Muscle layer of duodenum (tissue), 2 donors: ENCODE results near the gene PHACTR1.

ENCODE experiments used
- H3K27ac ChIP-seq: one replicate; pipeline ENCODE4 v1.7.0; 2013; ENCODE audit warnings: mild to moderate bottlenecking, low read length
- H3K27me3 ChIP-seq: one replicate; pipeline ENCODE4 v1.7.0; 2013; ENCODE audit warnings: low read depth, mild to moderate bottlenecking, control low read depth, low read length
- H3K36me3 ChIP-seq, 2 donors: one replicate each; pipeline ENCODE4 v1.7.0; 2013; ENCODE audit warnings: low read length in 2 of 2, control low read depth in 1 of 2, mild to moderate bottlenecking in 1 of 2; ENCODE audit not compliant: insufficient read depth in 2 of 2, control insufficient read depth in 1 of 2
- H3K4me1 ChIP-seq, 2 donors: one replicate each; pipeline ENCODE4 v1.7.0; 2013; ENCODE audit warnings: low read length in 2 of 2, mild to moderate bottlenecking in 2 of 2, control low read depth in 1 of 2, moderate library complexity in 1 of 2; ENCODE audit not compliant: insufficient read depth in 2 of 2, control insufficient read depth in 1 of 2
- H3K4me3 ChIP-seq, 2 donors: one replicate each; pipeline ENCODE4 v1.7.0; 2013; ENCODE audit warnings: low read length in 2 of 2, low read depth in 1 of 2, mild to moderate bottlenecking in 1 of 2
- H3K9me3 ChIP-seq, 2 donors: one replicate each; pipeline ENCODE4 v1.7.0; 2013; ENCODE audit warnings: low read length in 2 of 2, control low read depth in 1 of 2, mild to moderate bottlenecking in 1 of 2; ENCODE audit not compliant: control insufficient read depth in 1 of 2
- donor health status: healthy.

PHACTR1 gene

DNA sequence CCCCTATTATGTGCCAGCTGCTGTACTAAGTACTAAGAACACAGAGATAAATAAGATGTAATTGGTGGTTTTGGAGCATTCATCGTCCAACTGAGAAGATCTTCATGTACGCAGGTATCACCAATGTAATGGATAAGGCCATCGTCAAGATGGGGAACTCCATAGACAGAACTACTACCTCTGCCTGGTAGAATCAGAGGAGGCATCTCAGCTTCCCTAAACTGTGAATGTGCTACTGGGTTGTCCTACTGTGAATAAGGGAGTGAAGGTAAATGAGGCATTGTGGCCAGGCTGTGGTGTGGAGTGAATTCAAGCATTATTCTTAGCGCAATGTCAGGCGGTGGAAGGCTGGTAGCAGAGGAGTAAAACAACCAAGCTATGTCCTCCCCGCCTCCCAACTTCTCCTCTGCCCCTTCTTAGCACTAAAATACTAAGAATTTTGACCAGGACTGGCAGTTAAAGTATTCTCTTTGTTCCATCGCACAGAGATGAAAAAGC lies 543.6 kb downstream of the PHACTR1 start:
- H3K27ac ChIP-seq = no peak overlapping the region
- peaks cover 0 to 5% of the 10 kb centered on the region in 2 donors for H3K4me1 ChIP-seq
- no peak overlapping the region for H3K4me3 ChIP-seq
- H3K27me3 ChIP-seq = no peaks in the 10 kb centered on the region
- no peaks in the 10 kb centered on the region for H3K9me3 ChIP-seq
- H3K36me3 ChIP-seq = peaks cover 0 to 5% of the 10 kb centered on the region in 2 donors

GRCh38 chr6:13260831-13261230 lies 544.3 kb downstream of the PHACTR1 start:
- Histone ChIP-seq H3K36me3 (peaks cover 0 to 3% of the 10 kb centered on the region in 2 donors), H3K27me3 (no peaks in the 10 kb centered on the region), H3K4me3 (no peak overlapping the region), H3K4me1 (peaks cover 0 to 5% of the 10 kb centered on the region in 2 donors), H3K27ac (no peak overlapping the region), H3K9me3 (no peaks in the 10 kb centered on the region)

DNA sequence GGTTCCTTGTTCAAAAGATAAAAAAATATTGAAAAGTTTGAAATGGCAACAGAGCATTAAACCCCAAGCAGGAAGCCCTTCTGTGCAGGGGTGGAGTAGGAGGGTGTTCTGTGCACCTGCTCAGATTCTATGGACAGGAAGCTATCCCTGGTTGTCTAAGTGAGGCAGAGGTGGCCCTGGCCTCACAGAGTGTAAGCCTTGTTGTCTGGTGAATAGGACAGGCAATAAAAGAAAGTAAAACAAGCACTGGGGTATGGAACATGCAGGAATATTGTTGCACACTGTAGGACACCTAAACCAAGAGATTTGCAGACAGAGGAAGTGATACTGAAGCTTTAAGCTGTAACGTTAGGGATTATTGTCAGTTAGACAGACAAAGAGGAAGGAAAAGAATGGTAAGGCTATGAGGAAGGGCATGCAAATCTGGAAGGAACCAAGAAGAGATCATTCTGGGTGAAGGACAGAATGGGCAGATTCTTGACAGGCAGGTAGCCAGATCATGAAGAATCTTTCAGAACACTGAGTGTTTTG lies 545.0 kb downstream of the PHACTR1 start:
- H3K4me3 ChIP-seq = no peak overlapping the region
- no peaks in the 10 kb centered on the region for H3K36me3 ChIP-seq
- no peaks in the 10 kb centered on the region for H3K9me3 ChIP-seq
- H3K4me1 ChIP-seq = no peaks in the 10 kb centered on the region
- no peak overlapping the region for H3K27ac ChIP-seq
- H3K27me3 ChIP-seq = no peaks in the 10 kb centered on the region

DNA sequence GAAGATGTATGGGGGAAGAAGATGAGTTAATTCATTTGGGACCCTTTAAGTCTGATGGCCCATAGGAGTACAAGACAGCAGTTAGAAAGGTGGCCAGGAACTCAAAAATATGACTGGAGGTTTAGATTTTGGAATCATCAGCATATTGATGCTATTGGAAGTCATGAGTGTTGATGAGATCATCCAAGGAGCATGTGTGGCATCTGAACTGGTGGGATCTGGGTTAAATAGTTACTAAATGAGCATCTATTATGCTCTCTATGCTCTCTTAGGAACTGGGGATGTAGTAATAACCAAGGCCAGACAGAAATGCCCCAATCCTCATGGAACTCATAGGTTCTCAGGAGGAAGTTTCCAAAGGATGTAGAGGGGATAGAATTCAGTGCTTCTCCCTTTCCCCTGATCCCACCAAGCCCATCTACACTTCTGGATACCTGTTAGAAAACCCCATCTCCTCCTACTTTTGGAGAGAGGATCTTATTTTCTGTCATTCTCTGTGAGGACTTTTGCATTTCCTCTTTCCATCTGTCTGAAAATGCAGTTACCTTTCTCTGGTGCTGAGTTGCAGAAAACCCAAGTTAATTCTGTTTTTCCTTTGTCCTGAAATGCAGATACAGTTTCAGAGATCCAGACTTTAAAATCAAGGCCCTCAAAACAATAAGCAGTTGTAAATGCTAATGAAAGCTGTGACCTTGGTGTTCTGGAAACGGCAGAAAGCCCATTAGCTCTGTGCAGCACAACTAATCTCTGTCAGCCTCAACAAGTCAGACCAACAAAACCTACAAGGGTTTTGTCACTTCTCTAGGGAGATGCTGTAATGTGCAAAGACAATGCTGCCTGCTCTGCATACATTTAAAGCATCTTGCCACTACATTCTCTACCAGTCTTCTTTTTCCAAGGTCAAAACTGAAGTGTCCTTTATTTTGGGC lies 546.0 kb downstream of the PHACTR1 start:
- H3K4me3 ChIP-seq = no peak overlapping the region
- no peaks in the 10 kb centered on the region for H3K4me1 ChIP-seq
- no peaks in the 10 kb centered on the region for H3K9me3 ChIP-seq
- no peaks in the 10 kb centered on the region for H3K36me3 ChIP-seq
- no peak overlapping the region for H3K27ac ChIP-seq
- H3K27me3 ChIP-seq = no peaks in the 10 kb centered on the region

GRCh38 chr6:13263669-13264068 lies 547.1 kb downstream of the PHACTR1 start:
- H3K36me3 ChIP-seq = no peaks in the 10 kb centered on the region
- no peak overlapping the region for H3K27ac ChIP-seq
- H3K9me3 ChIP-seq = no peaks in the 10 kb centered on the region
- no peaks in the 10 kb centered on the region for H3K27me3 ChIP-seq
- no peak overlapping the region for H3K4me3 ChIP-seq
- no peaks in the 10 kb centered on the region for H3K4me1 ChIP-seq

GRCh38 chr6:13267142-13267651 lies 550.6 kb downstream of the PHACTR1 start:
- Histone ChIP-seq H3K4me1 (no peaks in the 10 kb centered on the region), H3K36me3 (no peaks in the 10 kb centered on the region), H3K27me3 (no peaks in the 10 kb centered on the region)

DNA sequence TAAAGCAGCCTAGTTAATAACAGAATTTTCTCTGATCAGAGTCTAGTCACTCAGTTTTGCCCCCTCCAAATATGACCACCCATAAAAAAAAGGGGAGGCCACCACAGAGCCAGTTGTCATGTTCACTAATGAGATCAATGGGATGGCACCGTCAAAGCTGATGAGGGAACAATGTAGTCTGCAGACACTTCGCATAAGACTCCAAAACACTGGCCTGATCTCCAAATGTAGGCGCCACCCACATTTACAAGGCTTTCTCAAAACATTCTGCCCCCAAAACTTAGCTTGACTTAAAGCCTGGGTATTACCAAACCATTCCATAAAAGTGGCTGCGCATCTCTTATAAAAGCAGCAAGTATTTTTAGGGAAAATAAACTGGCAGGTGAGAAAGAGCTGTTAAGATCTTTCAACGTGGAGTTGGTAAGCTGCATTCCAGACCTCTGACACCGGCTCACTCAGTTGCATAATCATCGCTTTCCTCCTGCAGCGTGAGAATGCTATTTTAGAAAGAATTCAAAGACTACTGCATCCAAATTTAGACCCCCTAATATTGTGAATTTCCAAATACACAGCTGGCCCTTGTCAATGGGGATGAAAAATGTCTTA lies 552.4 kb downstream of the PHACTR1 start:
- Histone ChIP-seq H3K4me1 (no peaks in the 10 kb centered on the region), H3K27me3 (no peaks in the 10 kb centered on the region), H3K27ac (no peak overlapping the region), H3K9me3 (no peaks in the 10 kb centered on the region), H3K4me3 (no peak overlapping the region), H3K36me3 (peaks cover 0 to 3% of the 10 kb centered on the region in 2 donors)

More at GRCh38 chr6:13267142-13267651, 550.6 kb downstream of the PHACTR1 start:
- Histone ChIP-seq H3K27ac (no peak overlapping the region), H3K4me3 (no peak overlapping the region), H3K9me3 (no peaks in the 10 kb centered on the region)

DNA sequence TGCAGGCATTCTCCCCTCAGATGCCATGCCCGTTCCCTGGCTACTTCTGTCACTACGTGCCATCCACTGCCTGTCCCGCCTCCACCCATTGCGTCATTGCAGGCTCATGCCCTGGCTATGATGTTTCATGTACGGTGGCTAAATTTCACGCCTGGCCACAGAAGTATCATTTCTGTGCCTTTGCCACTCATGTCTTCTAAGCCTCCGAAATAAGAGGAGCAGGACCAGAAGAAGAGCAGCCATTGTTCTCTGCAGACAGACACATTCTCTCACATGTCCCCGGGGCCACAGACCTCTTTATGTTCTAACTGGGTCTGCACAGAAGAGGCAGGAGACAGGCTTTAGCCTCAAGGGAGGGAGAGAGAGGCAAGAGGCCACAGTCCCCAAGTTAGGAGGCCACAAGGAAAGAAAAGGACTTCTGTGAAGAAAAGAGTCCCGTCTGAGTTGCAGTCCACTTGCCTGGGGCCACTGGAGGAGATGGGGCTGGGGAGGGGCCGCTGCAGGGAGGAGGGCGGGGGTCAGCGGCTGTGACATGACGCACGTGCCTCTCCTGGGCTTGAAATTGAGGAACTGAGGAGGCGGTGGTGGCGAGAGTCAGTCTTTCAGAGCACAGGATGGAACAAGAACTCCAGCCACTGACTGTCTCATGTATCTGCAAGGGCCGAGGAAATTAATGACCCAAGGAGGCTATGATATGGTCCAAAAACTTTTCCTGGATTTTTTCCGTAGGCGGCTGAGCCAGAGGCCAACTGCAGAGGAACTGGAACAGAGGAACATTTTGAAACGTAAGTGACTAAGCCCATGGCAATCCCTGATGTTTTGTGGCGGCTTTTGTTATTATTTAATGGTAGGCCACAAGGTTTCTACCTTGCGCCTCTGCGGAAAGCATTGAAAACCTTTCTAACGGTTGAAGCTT lies 555.8 kb downstream of the PHACTR1 start:
- H3K9me3 ChIP-seq = no peaks in the 10 kb centered on the region
- H3K4me3 ChIP-seq = peak overlapping the region in 1 of 2 donors; percentile 41
- no peaks in the 10 kb centered on the region for H3K4me1 ChIP-seq
- H3K36me3 ChIP-seq = peaks cover 0 to 3% of the 10 kb centered on the region in 2 donors
- H3K27me3 ChIP-seq = no peaks in the 10 kb centered on the region
- no peak overlapping the region for H3K27ac ChIP-seq

- Histone ChIP-seq H3K9me3 (no peaks in the 10 kb centered on the region), H3K4me3 (peak overlapping the region; percentile 26 to 41), H3K36me3 (peaks cover 0 to 3% of the 10 kb centered on the region in 2 donors), H3K27ac (no peak overlapping the region), H3K27me3 (no peaks in the 10 kb centered on the region), H3K4me1 (no peaks in the 10 kb centered on the region)
Observed at GRCh38 chr6:13273202-13273930, 556.8 kb downstream of the PHACTR1 start.
